Ishikawa (cell line): ENCODE results near the gene NRL.

Experiments
- CREB1 ChIP-seq: IDR thresholded peaks from 2 replicates; pipeline ENCODE4 v1.6.1; 2012; ENCODE audit warnings: low read depth
- RAD21 ChIP-seq: IDR thresholded peaks from 2 replicates; pipeline ENCODE4 v1.6.1; 2012; ENCODE audit warnings: low read depth
- TAF1 ChIP-seq: IDR thresholded peaks from 2 replicates; pipeline ENCODE4 v1.6.1; 2012; ENCODE audit warnings: low read depth, mild to moderate bottlenecking
- ZBTB7A ChIP-seq: IDR thresholded peaks from 2 replicates; pipeline ENCODE4 v1.6.1; 2012; ENCODE audit warnings: low read depth

- no peak for TF ChIP-seq TAF1
- no peak for TF ChIP-seq CREB1
- no peak for TF ChIP-seq RAD21
- TF ChIP-seq ZBTB7A: no peak
Measured at GRCh38 chr14:24075485-24076301, 39.1 kb downstream of the NRL start.
